Gastroesophageal sphincter (tissue), 3 donors: ENCODE data around the gene LMNTD1.

Source experiments
- EP300 ChIP-seq: sonication (generic); formaldehyde crosslinking; IDR thresholded peaks from one replicate; pipeline ENCODE4 v1.6.1; 2017; ENCODE audit warnings: antibody characterized with exemption, mild to moderate bottlenecking
- POLR2A ChIP-seq, 2 donors: fragments of 450-650 bp; IDR thresholded peaks; one replicate each; pipeline ENCODE4 v1.6.1; 2017; ENCODE audit warnings: antibody characterized with exemption in 2 of 2, mild to moderate bottlenecking in 2 of 2, moderate library complexity in 1 of 2
- POLR2AphosphoS5 ChIP-seq: sonication (generic); formaldehyde crosslinking; IDR thresholded peaks from one replicate; pipeline ENCODE4 v1.6.1; 2017; ENCODE audit warnings: antibody characterized with exemption
- TF ChIP-seq, protein P1 (sequence below), 4 experiments: fragments of 200-600 bp in 2 of 4; fragments of 450-650 bp in 2 of 4; sonication (generic) in 1 of 4; IDR thresholded peaks; one replicate each; pipeline ENCODE4 v1.5.1; 2017 to 2019; ENCODE audit warnings: antibody characterized with exemption in 4 of 4, mild to moderate bottlenecking in 2 of 4, moderate library complexity in 2 of 4

DNA sequence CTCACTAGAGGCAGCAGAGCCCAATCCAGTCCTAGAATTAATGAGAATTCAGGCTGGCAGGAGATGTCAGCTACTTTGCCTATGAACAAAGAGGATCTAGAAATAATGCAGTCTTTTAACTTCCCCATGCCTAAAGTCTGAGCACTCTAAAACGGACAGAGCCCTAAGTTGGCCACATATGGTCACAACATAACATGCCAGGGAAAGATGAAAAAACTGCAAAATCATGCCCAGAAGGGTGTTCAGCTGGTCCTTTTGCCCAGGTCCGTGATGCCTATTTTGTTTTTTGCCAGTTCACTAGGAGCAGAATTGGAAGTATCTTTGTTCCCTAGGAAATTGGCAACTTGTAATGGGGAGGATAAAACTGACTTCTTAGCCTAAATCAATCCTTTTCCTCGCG is 20.3 kb upstream of the LMNTD1 start:
- TF ChIP-seq POLR2A (IDR thresholded peaks at IDR 0.05) (no peak), EP300 (no peak), POLR2AphosphoS5 (no peak)
- TF ChIP-seq, protein P1, sequence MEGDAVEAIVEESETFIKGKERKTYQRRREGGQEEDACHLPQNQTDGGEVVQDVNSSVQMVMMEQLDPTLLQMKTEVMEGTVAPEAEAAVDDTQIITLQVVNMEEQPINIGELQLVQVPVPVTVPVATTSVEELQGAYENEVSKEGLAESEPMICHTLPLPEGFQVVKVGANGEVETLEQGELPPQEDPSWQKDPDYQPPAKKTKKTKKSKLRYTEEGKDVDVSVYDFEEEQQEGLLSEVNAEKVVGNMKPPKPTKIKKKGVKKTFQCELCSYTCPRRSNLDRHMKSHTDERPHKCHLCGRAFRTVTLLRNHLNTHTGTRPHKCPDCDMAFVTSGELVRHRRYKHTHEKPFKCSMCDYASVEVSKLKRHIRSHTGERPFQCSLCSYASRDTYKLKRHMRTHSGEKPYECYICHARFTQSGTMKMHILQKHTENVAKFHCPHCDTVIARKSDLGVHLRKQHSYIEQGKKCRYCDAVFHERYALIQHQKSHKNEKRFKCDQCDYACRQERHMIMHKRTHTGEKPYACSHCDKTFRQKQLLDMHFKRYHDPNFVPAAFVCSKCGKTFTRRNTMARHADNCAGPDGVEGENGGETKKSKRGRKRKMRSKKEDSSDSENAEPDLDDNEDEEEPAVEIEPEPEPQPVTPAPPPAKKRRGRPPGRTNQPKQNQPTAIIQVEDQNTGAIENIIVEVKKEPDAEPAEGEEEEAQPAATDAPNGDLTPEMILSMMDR (IDR thresholded peaks at IDR 0.05): no peak
